Liver (tissue), 10 donors: ENCODE results near the gene FCSK. TPM values are rescaled to one million over a fixed set of nuclear protein-coding genes. Genes with fewer than 3 reads are reported as not detected.

Experiments
- DNase-seq: peaks from one replicate; pipeline ENCODE4 v3.0.0-alpha.2; 2017; ENCODE audit warnings: low spot score
- H3K27ac ChIP-seq, 2 donors: one replicate each; pipeline ENCODE4 v1.7.0; 2013; ENCODE audit warnings: inconsistent platforms in 2 of 2, low read length in 2 of 2, control low read depth in 1 of 2, low read depth in 1 of 2, mild to moderate bottlenecking in 1 of 2
- H3K27me3 ChIP-seq, 4 donors: one replicate each; pipeline versions ENCODE4 v1.6.1 to v1.7.0; 2013; ENCODE audit warnings: low read length in 3 of 4, inconsistent platforms in 1 of 4, mild to moderate bottlenecking in 1 of 4, moderate library complexity in 1 of 4; ENCODE audit not compliant: control insufficient read depth in 4 of 4, insufficient read depth in 4 of 4
- H3K36me3 ChIP-seq, 4 donors: one replicate each; pipeline versions ENCODE4 v1.6.1 to v1.7.0; 2013; ENCODE audit warnings: low read length in 3 of 4, mild to moderate bottlenecking in 3 of 4, low read depth in 1 of 4, moderate library complexity in 1 of 4; ENCODE audit not compliant: control insufficient read depth in 4 of 4, insufficient read depth in 3 of 4
- H3K4me1 ChIP-seq, 4 donors: one replicate each; pipeline versions ENCODE4 v1.6.1 to v1.7.0; 2013; ENCODE audit warnings: low read length in 3 of 4, mild to moderate bottlenecking in 3 of 4, moderate library complexity in 1 of 4; ENCODE audit not compliant: control insufficient read depth in 4 of 4, insufficient read depth in 4 of 4
- H3K4me3 ChIP-seq, 3 donors: one replicate each; pipeline versions ENCODE4 v1.6.1 to v1.7.0; 2013; ENCODE audit warnings: low read length in 3 of 3, control low read depth in 1 of 3, low read depth in 1 of 3, mild to moderate bottlenecking in 1 of 3
- H3K9ac ChIP-seq, 2 donors: one replicate each; pipeline ENCODE4 v1.7.0; 2013; ENCODE audit warnings: low read length in 2 of 2, mild to moderate bottlenecking in 2 of 2, moderate library complexity in 2 of 2, control low read depth in 1 of 2, low read depth in 1 of 2
- H3K9me3 ChIP-seq, 4 donors: one replicate each; pipeline versions ENCODE4 v1.6.1 to v1.7.0; 2013; ENCODE audit warnings: low read length in 3 of 4; ENCODE audit not compliant: control insufficient read depth in 4 of 4
- FOXA1 ChIP-seq: IDR thresholded peaks from 2 replicates; pipeline ENCODE4 v1.6.1; 2016; ENCODE audit warnings: antibody characterized with exemption
- FOXA2 ChIP-seq: IDR thresholded peaks from 2 replicates; pipeline ENCODE4 v1.6.1; 2016; ENCODE audit warnings: antibody characterized with exemption
- HNF4A ChIP-seq, 2 donors: conservative IDR thresholded peaks; 2 replicates each; pipeline ENCODE4 v1.6.1; 2016; ENCODE audit warnings: antibody characterized with exemption in 2 of 2, mild to moderate bottlenecking in 2 of 2
- NR2F2 ChIP-seq: IDR thresholded peaks from 2 replicates; pipeline ENCODE4 v1.6.1; 2016; ENCODE audit warnings: antibody characterized with exemption
- RAD21 ChIP-seq, 2 donors: IDR thresholded peaks; 2 replicates each; pipeline ENCODE4 v1.6.1; 2016; ENCODE audit warnings: antibody characterized with exemption in 2 of 2, mild to moderate bottlenecking in 2 of 2
- SP1 ChIP-seq: IDR thresholded peaks from 2 replicates; pipeline ENCODE4 v1.6.1; 2018; ENCODE audit warnings: antibody characterized with exemption, mild to moderate bottlenecking
- WGBS: extraction: QIAGEN DNeasy Blood & Tissue Kit; methylation state at CpG from one replicate; pipeline ENCODE4 v1.1.7; 2013; 5-methylcytosine and 5-hydroxymethylcytosine counted together
- polyA plus RNA-seq, 2 donors: library from polyadenylated mRNA; stranded (reverse) in 1 of 2; unstranded in 1 of 2; fragments of 200-250 nt in 1 of 2; fragments of >200 nt in 1 of 2; fragmentation: Nextera tagmentation in 1 of 2; extraction: Ambion mirVana in 1 of 2; gene quantifications; one replicate each; pipeline versions ENCODE4 v1.2.1 to v1.2.3, GENCODE V29; 2013 to 2015
- small RNA-seq: library from RNA; depleted of rRNA; stranded (forward); fragments of <200 nt; gene quantifications from one replicate; pipeline ENCODE3, GENCODE V24; 2014
- total RNA-seq, 2 donors: library from RNA; depleted of rRNA; stranded (reverse); fragments of >200 nt; gene quantifications; one replicate each; pipeline ENCODE4 v1.2.3, GENCODE V29; 2014
- TF ChIP-seq, protein P1 (sequence below): IDR thresholded peaks from 2 replicates; pipeline ENCODE4 v1.6.1; 2016; ENCODE audit warnings: antibody characterized with exemption, mild to moderate bottlenecking
- TF ChIP-seq, protein P2 (sequence below): IDR thresholded peaks from 2 replicates; pipeline ENCODE4 v1.6.1; 2016; ENCODE audit warnings: antibody characterized with exemption
- TF ChIP-seq, protein P3 (sequence below): IDR thresholded peaks from 2 replicates; pipeline ENCODE4 v1.6.1; 2016; ENCODE audit warnings: antibody characterized with exemption
- TF ChIP-seq, protein P4 (sequence below): fragments of 150-350 bp; IDR thresholded peaks from 2 replicates; pipeline ENCODE4 v1.5.1; 2017; ENCODE audit warnings: improper control_type of control experiment, low read depth, low read length; ENCODE audit not compliant: missing input control
- donor health status: healthy.
- donor health status: healthy.
- donor health status: healthy.
- donor health status: healthy.
- donor health status: healthy.

The FCSK gene
- total and polyA plus RNA-seq, 4 donors, result 4.3 to 20.2 (median 8.5) TPM

GRCh38 chr16:70527315-70527996 lies 73.1 kb downstream of the FCSK start (continued):
- no peak for TF ChIP-seq NR2F2

DNA sequence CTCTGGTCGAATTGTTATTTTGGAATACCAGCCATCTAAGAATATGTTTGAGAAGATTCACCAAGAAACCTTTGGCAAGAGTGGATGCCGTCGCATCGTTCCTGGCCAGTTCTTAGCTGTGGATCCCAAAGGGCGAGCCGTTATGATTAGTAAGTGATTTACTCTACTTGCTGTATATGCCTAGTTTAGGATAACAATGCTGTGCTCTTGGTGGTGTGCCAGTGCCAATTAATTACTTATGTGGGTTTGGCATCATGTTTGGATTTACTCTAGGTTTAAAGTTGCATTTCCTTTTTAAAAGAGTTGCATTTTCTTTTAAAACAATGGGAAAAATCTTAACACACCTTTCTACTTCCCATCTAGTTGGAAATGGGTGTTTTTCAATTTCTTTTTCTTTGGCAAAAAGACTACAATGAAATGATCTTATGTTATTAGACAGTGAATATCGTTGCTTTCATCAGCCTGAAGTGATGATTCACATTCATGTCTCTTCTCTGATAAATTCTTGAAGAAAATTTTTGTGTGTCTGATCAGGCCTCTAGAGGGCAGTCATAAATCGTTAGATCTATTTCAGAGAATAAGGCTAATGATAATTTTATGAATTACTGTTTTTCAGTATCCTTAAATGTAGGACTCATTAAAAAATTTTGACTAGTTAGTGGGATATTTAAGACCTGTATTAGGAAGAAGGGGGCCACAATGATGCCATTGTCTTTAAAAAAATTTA lies 74.8 kb downstream of the FCSK start:
- Histone ChIP-seq H3K4me3 (no peak overlapping the region), H3K9ac (no peak overlapping the region), H3K27ac (no peak overlapping the region), H3K4me1 (peaks cover 1 to 22% (median 9%) of the 10 kb centered on the region in 4 donors), H3K9me3 (no peaks in the 10 kb centered on the region), H3K27me3 (no peaks in the 10 kb centered on the region), H3K36me3 (peaks cover 14 to 49% (median 46%) of the 10 kb centered on the region in 4 donors)
- DNase-seq, result no peak
- 81% methylated on average over 8 of the region's 8 CpGs for WGBS
- TF ChIP-seq FOXA2 (no peak), NR2F2 (no peak), SP1 (no peak), RAD21 (IDR thresholded peaks at IDR 0.05) (peak; percentile 62 to 66), FOXA1 (no peak), HNF4A (conservative IDR thresholded peaks at IDR 0.05) (no peak)
- TF ChIP-seq, protein P1, sequence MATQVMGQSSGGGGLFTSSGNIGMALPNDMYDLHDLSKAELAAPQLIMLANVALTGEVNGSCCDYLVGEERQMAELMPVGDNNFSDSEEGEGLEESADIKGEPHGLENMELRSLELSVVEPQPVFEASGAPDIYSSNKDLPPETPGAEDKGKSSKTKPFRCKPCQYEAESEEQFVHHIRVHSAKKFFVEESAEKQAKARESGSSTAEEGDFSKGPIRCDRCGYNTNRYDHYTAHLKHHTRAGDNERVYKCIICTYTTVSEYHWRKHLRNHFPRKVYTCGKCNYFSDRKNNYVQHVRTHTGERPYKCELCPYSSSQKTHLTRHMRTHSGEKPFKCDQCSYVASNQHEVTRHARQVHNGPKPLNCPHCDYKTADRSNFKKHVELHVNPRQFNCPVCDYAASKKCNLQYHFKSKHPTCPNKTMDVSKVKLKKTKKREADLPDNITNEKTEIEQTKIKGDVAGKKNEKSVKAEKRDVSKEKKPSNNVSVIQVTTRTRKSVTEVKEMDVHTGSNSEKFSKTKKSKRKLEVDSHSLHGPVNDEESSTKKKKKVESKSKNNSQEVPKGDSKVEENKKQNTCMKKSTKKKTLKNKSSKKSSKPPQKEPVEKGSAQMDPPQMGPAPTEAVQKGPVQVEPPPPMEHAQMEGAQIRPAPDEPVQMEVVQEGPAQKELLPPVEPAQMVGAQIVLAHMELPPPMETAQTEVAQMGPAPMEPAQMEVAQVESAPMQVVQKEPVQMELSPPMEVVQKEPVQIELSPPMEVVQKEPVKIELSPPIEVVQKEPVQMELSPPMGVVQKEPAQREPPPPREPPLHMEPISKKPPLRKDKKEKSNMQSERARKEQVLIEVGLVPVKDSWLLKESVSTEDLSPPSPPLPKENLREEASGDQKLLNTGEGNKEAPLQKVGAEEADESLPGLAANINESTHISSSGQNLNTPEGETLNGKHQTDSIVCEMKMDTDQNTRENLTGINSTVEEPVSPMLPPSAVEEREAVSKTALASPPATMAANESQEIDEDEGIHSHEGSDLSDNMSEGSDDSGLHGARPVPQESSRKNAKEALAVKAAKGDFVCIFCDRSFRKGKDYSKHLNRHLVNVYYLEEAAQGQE, result no peak
- TF ChIP-seq, protein P2, sequence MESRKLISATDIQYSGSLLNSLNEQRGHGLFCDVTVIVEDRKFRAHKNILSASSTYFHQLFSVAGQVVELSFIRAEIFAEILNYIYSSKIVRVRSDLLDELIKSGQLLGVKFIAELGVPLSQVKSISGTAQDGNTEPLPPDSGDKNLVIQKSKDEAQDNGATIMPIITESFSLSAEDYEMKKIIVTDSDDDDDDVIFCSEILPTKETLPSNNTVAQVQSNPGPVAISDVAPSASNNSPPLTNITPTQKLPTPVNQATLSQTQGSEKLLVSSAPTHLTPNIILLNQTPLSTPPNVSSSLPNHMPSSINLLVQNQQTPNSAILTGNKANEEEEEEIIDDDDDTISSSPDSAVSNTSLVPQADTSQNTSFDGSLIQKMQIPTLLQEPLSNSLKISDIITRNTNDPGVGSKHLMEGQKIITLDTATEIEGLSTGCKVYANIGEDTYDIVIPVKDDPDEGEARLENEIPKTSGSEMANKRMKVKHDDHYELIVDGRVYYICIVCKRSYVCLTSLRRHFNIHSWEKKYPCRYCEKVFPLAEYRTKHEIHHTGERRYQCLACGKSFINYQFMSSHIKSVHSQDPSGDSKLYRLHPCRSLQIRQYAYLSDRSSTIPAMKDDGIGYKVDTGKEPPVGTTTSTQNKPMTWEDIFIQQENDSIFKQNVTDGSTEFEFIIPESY, result no peak
- TF ChIP-seq, protein P3, sequence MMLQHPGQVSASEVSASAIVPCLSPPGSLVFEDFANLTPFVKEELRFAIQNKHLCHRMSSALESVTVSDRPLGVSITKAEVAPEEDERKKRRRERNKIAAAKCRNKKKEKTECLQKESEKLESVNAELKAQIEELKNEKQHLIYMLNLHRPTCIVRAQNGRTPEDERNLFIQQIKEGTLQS, result no peak
- TF ChIP-seq, protein P4, sequence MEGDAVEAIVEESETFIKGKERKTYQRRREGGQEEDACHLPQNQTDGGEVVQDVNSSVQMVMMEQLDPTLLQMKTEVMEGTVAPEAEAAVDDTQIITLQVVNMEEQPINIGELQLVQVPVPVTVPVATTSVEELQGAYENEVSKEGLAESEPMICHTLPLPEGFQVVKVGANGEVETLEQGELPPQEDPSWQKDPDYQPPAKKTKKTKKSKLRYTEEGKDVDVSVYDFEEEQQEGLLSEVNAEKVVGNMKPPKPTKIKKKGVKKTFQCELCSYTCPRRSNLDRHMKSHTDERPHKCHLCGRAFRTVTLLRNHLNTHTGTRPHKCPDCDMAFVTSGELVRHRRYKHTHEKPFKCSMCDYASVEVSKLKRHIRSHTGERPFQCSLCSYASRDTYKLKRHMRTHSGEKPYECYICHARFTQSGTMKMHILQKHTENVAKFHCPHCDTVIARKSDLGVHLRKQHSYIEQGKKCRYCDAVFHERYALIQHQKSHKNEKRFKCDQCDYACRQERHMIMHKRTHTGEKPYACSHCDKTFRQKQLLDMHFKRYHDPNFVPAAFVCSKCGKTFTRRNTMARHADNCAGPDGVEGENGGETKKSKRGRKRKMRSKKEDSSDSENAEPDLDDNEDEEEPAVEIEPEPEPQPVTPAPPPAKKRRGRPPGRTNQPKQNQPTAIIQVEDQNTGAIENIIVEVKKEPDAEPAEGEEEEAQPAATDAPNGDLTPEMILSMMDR, result peak; percentile 39

Small RNA genes lying within 50 kb of the gene (small RNA-seq; reads per million reads assigned to genes)
- gene RNU6-23P (0.35 reads per million, percentile 38 among the genes with 10 or more reads in this experiment), gene RPS27P26 (not detected), gene SNORD111B (36.8 reads per million, percentile 97 among the genes with 10 or more reads in this experiment)

Other genes with a start within 250 kb of the FCSK start
- 10 to 100 TPM; 13.1 to 16.4 TPM for gene EXOSC6, start 202.7 kb upstream of the FCSK start, total RNA-seq
- 1 to 10 TPM; 3.7 to 4.9 TPM for gene EXOSC6, start 202.7 kb upstream of the FCSK start, polyA plus RNA-seq
- gene AARS1, start 165.1 kb upstream of the FCSK start, total RNA-seq, result 100 to 1,000 TPM in 1 of 2 donors, 10 to 100 TPM in 1; 54.1 to 121 TPM
- 10 to 100 TPM; 53.7 to 73.9 TPM for gene AARS1, start 165.1 kb upstream of the FCSK start, polyA plus RNA-seq
- gene DDX19B, start 155.4 kb upstream of the FCSK start, total RNA-seq, result 10 to 100 TPM; 11.3 to 16.2 TPM
- gene DDX19B, start 155.4 kb upstream of the FCSK start, polyA plus RNA-seq, result 10 to 100 TPM; 16.7 to 21.4 TPM
- gene DDX19A, start 107.7 kb upstream of the FCSK start, total RNA-seq, result 10 to 100 TPM; 18.9 to 27.8 TPM
- 10 to 100 TPM; 15.9 to 18.1 TPM for gene DDX19A, start 107.7 kb upstream of the FCSK start, polyA plus RNA-seq
- gene ST3GAL2, start 15.5 kb upstream of the FCSK start, total RNA-seq, result 10 to 100 TPM; 16.1 to 53.1 TPM
- gene ST3GAL2, start 15.5 kb upstream of the FCSK start, polyA plus RNA-seq, result 1 to 10 TPM; 3.9 to 9.8 TPM
- gene COG4, start 69.0 kb downstream of the FCSK start, total RNA-seq, result 10 to 100 TPM; 27.7 to 59.5 TPM
- gene COG4, start 69.0 kb downstream of the FCSK start, polyA plus RNA-seq, result 10 to 100 TPM; 15.3 to 26.7 TPM
- 10 to 100 TPM; 56.6 to 77.8 TPM for gene SF3B3, start 69.2 kb downstream of the FCSK start, total RNA-seq
- gene SF3B3, start 69.2 kb downstream of the FCSK start, polyA plus RNA-seq, result 10 to 100 TPM; 38.9 to 49.8 TPM
- gene IL34, start 192.0 kb downstream of the FCSK start, total RNA-seq, result under 1 TPM; 0.25 to 0.93 TPM
- under 1 TPM; 0.40 to 0.43 TPM for gene IL34, start 192.0 kb downstream of the FCSK start, polyA plus RNA-seq
- gene MTSS2, start 231.5 kb downstream of the FCSK start, total RNA-seq, result 10 to 100 TPM; 26.7 to 45.1 TPM
- 10 to 100 TPM in 1 of 2 donors, 1 to 10 TPM in 1; 3.8 to 95.7 TPM for gene MTSS2, start 231.5 kb downstream of the FCSK start, polyA plus RNA-seq